GM21526 (cell line): Measurements from ENCODE around the gene TBX15.

Experiments
- ATAC-seq: cut with Tn5 transposase; IDR thresholded peaks from one replicate; pipeline ENCODE4 v1.9.1; 2021; ENCODE audit warnings: moderate library complexity; ENCODE audit not compliant: unreplicated experiment, low FRiP score

Gene TBX15

DNA sequence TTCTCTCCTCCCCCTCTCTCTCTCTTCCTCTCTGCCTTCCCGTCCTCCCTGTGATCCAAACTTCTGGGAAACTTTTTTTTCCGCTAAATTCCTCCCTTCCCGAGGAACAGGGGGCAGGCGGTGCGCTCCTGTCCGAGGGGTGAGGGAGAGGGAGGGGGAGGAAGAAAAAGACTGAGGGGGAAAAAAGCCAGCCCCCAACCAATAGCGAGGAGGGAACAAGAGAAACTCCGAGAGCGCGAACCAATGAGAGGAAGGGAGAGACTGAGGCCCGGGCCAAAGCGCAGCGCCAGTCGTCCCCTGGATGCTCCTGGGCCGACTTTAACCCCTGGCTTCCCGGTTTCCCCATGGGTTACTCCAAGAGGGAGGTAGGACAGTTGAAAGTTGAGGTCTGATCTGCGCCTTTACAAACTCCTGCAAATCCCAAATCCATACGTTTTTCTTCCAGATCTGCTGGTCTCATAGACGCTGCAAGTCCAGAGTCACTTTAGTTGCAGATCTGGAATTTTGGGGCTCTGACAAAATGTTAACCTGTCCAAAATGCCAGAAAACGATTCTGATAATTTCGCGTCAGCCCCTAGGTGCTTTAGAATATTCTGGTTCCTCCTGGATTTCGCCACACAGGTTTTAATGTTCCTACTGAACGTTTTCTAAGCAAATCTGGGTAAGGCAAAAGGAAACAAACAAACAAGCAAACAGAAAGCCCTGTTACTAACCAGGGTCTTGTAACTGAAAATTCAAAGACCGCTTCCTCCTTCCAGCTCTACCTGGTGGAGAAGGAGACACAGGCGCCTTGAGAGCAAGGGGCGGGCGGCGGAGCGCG, at the start of gene TBX15:
TSS of gene TBX15 (minus strand) at position 158 of the 820 bp plus-strand sequence. CDS start 548 bp downstream, outside the sequence.
- ATAC-seq: no peak

DNA sequence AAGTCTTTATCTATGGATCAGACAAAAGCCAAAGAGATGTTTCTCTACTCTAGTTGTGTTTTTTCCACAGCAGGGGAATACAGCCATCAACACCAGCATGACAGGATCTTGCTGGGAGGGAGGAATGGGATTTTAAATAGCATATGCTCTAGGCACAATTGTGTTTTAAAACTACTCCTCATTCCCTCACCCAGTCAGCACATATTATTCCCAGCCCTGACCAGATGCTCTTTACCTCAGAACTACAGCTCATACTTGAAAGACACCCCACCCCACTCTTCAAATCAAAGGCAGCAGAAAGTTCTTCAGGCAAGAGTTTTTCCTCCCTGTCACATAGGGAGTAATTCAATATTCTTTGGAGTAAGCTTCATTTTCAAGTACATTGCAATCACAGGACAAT, 46.2 kb upstream of the TBX15 start:
- no peak for ATAC-seq

- ATAC-seq: no peak
Observed at GRCh38 chr1:119032986-119033385, 44.8 kb upstream of the TBX15 start.

DNA sequence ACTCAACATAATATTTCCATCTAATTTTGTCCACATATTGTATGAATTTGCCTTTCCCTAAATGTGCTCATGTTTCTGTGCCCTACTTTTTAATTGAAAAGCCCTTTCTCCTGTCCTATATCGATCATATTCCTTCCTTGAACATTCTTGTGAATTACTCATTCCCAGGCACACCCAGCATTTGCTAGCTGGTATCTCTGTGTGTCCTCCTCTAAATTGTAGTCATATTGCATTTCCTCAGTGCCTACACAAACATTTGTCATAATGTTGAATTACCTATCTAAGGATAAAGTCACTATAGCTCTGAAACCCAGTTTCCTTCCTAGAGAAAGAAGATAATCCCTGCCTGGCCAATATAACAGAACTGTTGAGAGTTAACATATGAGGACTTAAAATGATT, 39.6 kb upstream of the TBX15 start:
- no peak for ATAC-seq

GRCh38 chr1:119026956-119027355, 38.8 kb upstream of the TBX15 start:
- no peak for ATAC-seq

DNA sequence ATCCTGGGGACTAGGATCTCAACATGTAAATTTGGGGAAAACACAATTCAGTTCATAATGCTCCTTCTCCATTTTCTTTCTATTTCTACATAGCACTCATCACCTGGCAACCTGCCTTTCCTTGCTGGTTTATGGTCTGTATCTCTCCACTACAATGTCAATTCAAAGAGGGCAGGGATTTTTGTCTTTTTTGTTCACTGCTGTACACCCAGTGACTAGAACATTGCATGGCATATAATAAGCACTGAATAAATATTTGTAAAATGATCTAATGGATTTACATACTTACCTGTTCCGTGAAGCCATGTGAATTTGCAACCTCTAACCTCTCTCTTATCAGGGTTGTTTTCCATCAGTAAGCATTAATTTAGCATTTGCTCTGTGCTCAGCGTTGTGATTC, 27.4 kb upstream of the TBX15 start:
- no peak for ATAC-seq

DNA sequence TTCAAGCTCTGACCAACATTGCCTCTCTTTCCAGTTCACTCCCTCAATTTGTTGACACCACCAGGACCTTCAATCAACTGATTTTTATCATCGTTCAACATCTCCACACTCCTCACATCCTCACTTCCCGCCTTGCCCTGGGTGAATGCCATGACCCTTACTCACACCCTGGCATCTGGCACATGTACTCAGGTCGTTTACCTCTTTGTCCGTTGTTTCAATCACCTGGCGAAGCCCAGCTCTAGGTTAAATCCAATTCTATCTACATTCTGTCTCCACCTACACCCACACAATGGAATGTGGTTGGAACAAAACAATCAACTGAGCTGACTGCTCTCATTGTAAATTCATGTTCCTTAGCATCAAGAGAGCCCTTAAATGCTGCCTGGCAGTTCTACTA, 24.2 kb upstream of the TBX15 start:
- ATAC-seq: no peak

GRCh38 chr1:119011706-119012105, 23.6 kb upstream of the TBX15 start:
- no peak for ATAC-seq

GRCh38 chr1:119011116-119011515, 23.0 kb upstream of the TBX15 start:
- ATAC-seq: no peak

- ATAC-seq: no peak
Observed at GRCh38 chr1:119010201-119010600, 22.1 kb upstream of the TBX15 start.

DNA sequence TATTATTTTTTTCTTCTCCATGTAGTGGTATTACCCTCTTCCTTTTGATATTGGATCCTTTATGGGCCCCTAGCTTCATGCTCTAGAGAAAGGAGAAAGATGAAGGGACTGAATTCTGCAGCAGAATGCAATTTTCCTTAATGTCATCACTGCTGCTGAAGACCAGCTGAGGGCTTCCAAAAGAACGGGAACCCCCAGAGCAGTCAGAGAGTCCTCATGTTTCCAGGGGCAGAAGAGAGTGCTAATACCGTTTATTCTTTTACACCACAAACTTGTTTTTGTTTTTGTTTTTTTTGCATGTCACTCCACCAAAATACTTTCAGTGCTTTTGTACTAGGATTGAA, 21.1 kb upstream of the TBX15 start:
- no peak for ATAC-seq

DNA sequence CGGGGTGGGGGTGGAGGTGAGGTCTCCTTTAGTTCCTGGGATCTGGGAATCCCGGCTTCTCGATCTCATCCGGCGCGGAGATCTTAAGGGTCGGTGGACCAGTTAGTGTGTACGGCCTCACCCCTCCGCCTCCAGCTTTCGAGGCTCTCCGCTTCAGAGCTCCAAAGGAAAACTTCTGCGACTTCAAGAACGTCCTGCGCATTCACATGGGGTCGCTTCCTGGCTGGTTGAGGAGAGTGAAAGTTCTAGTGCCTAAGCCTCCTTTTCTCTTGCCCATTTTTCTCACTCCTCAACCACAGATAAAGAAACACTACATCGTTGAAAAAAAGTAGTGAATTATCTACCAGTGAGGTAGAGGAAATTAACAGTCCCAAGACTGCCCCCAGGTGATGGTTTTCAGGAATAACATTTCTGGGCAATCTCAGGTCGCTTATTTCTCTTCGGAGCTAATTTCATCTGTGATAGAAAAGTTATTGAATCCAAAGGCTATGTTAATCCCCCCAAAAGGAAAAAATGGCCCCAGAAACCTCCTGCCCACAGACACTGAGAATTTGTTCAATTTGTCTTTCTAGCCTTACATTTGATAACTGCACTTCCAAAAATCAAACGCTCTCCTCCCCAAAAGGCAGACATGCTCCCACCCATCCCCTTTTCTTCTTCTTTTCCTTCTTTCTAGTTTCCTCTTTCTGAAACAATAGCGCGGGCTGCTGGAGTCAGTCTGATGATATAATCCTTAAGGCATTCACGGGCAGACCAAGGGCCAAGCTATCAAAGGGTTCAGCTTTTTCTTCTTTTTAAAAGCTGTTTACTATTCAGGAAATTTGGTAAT, 20.6 kb upstream of the TBX15 start:
- no peak for ATAC-seq

DNA sequence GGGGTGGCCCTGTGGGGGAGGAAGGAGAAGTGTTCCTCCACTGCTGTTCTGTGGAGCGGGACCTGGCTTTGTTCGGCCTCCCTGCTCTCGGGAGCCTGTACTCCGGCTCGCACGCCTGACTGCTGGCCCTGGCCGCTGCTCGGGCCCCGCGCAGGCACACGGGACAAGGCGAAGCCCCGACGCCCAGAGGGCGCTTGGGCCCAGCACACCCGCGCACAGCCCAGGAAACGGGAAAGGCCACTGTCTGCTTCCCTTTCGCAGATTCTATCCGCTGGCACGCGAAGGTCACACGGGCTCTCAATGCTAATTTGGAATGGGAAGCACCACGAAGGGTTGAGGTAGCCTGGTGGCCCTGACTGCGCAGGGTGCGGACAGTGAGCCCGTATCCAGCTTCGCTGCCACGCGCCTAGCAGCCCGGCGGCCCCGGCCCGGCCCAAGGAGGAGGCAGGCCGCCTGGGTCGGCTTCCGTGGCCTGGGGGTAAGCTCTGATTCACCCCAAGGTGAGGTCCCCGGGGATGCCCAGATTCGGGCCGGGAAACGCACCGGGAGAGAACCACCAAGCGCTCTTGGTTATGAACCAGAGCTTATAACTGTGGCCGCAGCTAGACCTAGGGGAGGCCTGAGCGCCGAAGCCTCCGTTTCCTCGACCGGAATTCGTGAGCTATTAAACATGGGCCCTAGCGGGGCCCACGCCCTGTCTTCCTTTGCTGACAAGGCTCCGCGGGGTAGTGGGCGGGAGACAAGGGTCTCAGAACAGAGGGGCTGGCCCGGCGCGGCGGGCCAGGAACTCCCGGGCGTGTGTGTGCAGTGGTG, 19.7 kb upstream of the TBX15 start:
- no peak for ATAC-seq

GRCh38 chr1:119007339-119007669, 19.2 kb upstream of the TBX15 start:
- no peak for ATAC-seq

- ATAC-seq: no peak
Observed at GRCh38 chr1:119006406-119007279, 18.5 kb upstream of the TBX15 start.

DNA sequence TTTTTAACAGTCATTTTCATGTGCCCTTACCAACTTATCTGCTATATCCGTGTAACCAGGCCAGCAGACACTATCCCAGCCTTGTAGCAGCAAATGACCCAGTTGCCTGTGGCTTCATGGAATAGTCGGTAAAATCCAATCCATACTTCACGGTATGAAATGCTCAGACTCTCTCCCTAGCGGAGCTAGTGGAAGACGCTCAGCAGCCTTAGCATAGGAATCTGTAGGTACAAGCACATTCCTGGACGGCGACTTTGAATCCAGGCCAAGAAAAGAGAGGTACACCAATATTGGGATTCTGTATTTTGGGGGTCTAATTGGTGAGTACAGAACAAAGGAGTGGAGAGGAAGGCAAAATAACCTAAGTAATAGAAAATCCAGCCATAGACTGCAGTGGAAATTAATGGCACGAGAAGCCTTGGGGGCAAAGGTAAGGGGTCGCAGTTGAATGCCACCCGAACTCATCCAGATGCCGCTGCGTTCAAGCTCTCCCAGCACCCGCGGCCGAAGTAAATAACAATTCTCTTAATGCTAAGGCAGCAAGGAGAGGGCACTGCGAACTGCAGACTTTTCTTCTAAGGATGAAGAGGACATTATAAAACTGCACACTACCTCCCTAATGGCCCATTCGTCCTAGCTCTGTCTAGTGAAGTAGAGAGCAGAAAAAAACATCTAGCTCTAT, 17.7 kb upstream of the TBX15 start:
- ATAC-seq: no peak

DNA sequence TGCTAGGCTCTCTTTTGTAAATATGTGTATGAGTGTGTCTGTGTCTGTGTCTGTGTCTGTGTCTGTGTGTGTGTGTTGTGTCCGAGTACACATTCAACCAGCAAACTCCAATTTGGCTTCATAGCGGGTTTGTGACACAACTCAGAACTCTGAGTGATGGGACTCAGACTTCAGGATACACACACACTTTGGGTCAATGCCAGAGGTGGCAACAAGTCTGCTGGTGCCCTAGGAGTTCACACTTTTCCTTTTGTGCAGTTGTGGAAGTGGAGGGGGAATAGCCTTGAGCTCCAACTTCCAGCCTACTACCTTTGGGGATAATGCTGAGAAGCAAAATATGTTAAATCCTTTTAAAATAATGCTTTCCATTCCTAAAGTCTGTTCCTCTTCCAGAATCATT, 16.6 kb upstream of the TBX15 start:
- no peak for ATAC-seq

GRCh38 chr1:119004129-119004527, 16.0 kb upstream of the TBX15 start:
- no peak for ATAC-seq

- no peak for ATAC-seq
Observed at GRCh38 chr1:119003413-119004128, 15.4 kb upstream of the TBX15 start.
